ENCODE data around the gene PTX4. TPM values are rescaled to one million over a fixed set of nuclear protein-coding genes. Genes with fewer than 3 reads are reported as not detected.

The PTX4 gene
- total RNA-seq, 1 donor from 2014 or later: not detected

GRCh38 chr16:1460602-1461138 lies 28.1 kb downstream of the PTX4 start:
- intact Hi-C loops (cut with micrococcal nuclease): no loop called here
- TF ChIP-seq CTCF (IDR thresholded peaks at IDR 0.05; ENCODE audit: borderline replicate concordance): no peak
- H3K4me3 ChIP-seq: no peak overlapping the region
- no peaks in the 10 kb centered on the region for H3K9me3 ChIP-seq (replicated peaks)
- no peak for DNase-seq
- H3K36me3 ChIP-seq: peaks cover 55% of the 10 kb centered on the region
- H3K4me1 ChIP-seq: no peaks in the 10 kb centered on the region
- H3K27me3 ChIP-seq (ENCODE audit: low read depth): no peaks in the 10 kb centered on the region
- H3K27ac ChIP-seq (replicated peaks): no peak overlapping the region

GRCh38 chr16:1459967-1460366 lies 28.8 kb downstream of the PTX4 start:
- DNase-seq: no peak
- no peak for TF ChIP-seq CTCF (IDR thresholded peaks at IDR 0.05; ENCODE audit: borderline replicate concordance)

GRCh38 chr16:1458977-1459341 lies 29.8 kb downstream of the PTX4 start:
- Histone ChIP-seq H3K4me3 (no peak overlapping the region), H3K9me3 (replicated peaks) (no peaks in the 10 kb centered on the region), H3K36me3 (peaks cover 67% of the 10 kb centered on the region), H3K27ac (replicated peaks) (no peak overlapping the region), H3K27me3 (ENCODE audit: low read depth) (no peaks in the 10 kb centered on the region), H3K4me1 (no peaks in the 10 kb centered on the region)
- DNase-seq: no peak
- no peak for TF ChIP-seq CTCF (IDR thresholded peaks at IDR 0.05; ENCODE audit: borderline replicate concordance)
- intact Hi-C loops (cut with micrococcal nuclease): no loop called here

More at GRCh38 chr16:1459967-1460366, 28.8 kb downstream of the PTX4 start:
- Histone ChIP-seq H3K27me3 (ENCODE audit: low read depth) (no peaks in the 10 kb centered on the region), H3K9me3 (replicated peaks) (no peaks in the 10 kb centered on the region), H3K4me1 (no peaks in the 10 kb centered on the region), H3K27ac (replicated peaks) (no peak overlapping the region), H3K36me3 (peaks cover 62% of the 10 kb centered on the region), H3K4me3 (no peak overlapping the region)
- intact Hi-C loops (cut with micrococcal nuclease): no loop called here

GRCh38 chr16:1458336-1458976 lies 30.3 kb downstream of the PTX4 start:
- intact Hi-C loops (cut with micrococcal nuclease): no loop called here

GRCh38 chr16:1457489-1458245 lies 31.1 kb downstream of the PTX4 start:
- Histone ChIP-seq H3K4me1 (no peaks in the 10 kb centered on the region), H3K27me3 (ENCODE audit: low read depth) (no peaks in the 10 kb centered on the region), H3K36me3 (peaks cover 80% of the 10 kb centered on the region), H3K4me3 (no peak overlapping the region), H3K27ac (replicated peaks) (no peak overlapping the region), H3K9me3 (replicated peaks) (no peaks in the 10 kb centered on the region)
- intact Hi-C loops (cut with micrococcal nuclease): no loop called here
- no peak for TF ChIP-seq CTCF (IDR thresholded peaks at IDR 0.05; ENCODE audit: borderline replicate concordance)
- DNase-seq: no peak

More at GRCh38 chr16:1458336-1458976, 30.3 kb downstream of the PTX4 start:
- peaks cover 72% of the 10 kb centered on the region for H3K36me3 ChIP-seq
- H3K4me1 ChIP-seq: no peaks in the 10 kb centered on the region
- no peaks in the 10 kb centered on the region for H3K27me3 ChIP-seq (ENCODE audit: low read depth)
- no peak overlapping the region for H3K27ac ChIP-seq (replicated peaks)
- no peaks in the 10 kb centered on the region for H3K9me3 ChIP-seq (replicated peaks)
- no peak for TF ChIP-seq CTCF (IDR thresholded peaks at IDR 0.05; ENCODE audit: borderline replicate concordance)
- no peak for DNase-seq
- H3K4me3 ChIP-seq: no peak overlapping the region

All from left ventricle myocardium inferior (tissue), 1 donor.